Hindlimb muscle (tissue), 1 donor: ENCODE measurements around the gene CATSPERZ. TPM values are rescaled to one million over a fixed set of nuclear protein-coding genes. Genes with fewer than 3 reads are reported as not detected.
"Not testable (repeated sequence)": the region's sequence is repeated elsewhere in the genome, so short reads cannot be mapped to it uniquely, and the experiment has no call there.

Experiments used
- DNase-seq: peaks from one replicate; pipeline ENCODE4 v3.0.0-alpha.2; 2013
- polyA plus RNA-seq: library from polyadenylated mRNA; unstranded; fragments of 120-200 nt; gene quantifications from one replicate; pipeline ENCODE4 v1.2.1, GENCODE V29; 2013; ENCODE audit not compliant: insufficient read length

The CATSPERZ gene
- polyA plus RNA-seq, 1 donor = not detected

- peak; percentile 83 for DNase-seq
Measured at GRCh38 chr11:64304316-64305072, 4.3 kb downstream of the CATSPERZ start.

GRCh38 chr11:64305075-64305690 lies 5.0 kb downstream of the CATSPERZ start, which contains the start of gene ESRRA:
Gene ESRRA, plus strand, starts transcription at chr11:64305524. Its CDS starts 1,656 bp downstream, at chr11:64307180.
- peak; percentile 99 for DNase-seq

GRCh38 chr11:64305691-64306562 lies 5.8 kb downstream of the CATSPERZ start:
- no peak for DNase-seq

GRCh38 chr11:64306563-64306875 lies 6.4 kb downstream of the CATSPERZ start:
- DNase-seq = no peak

GRCh38 chr11:64306876-64307622 lies 6.9 kb downstream of the CATSPERZ start:
- no peak for DNase-seq

DNA sequence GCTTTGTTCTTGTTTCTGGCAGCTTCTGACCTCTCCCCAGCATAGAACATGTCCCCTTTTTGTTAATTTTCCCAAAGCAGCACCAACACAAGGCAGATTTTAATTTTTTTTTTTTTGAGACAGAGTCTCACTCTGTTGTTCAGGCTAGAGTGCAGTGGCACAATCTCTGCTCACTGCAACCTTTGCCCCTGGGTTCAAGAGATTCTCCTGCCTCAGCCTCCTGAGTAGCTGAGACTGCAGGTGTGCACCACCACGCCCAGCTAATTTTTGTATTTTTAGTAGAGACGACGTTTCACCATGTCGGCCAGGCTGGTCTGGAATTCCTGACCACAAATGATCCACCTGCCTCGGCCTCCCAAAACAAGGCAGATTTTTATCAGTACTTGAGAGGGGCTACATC lies 7.6 kb downstream of the CATSPERZ start:
- not testable (repeated sequence) for DNase-seq

- DNase-seq = no peak
Measured at GRCh38 chr11:64312947-64313346, 12.8 kb downstream of the CATSPERZ start.

DNA sequence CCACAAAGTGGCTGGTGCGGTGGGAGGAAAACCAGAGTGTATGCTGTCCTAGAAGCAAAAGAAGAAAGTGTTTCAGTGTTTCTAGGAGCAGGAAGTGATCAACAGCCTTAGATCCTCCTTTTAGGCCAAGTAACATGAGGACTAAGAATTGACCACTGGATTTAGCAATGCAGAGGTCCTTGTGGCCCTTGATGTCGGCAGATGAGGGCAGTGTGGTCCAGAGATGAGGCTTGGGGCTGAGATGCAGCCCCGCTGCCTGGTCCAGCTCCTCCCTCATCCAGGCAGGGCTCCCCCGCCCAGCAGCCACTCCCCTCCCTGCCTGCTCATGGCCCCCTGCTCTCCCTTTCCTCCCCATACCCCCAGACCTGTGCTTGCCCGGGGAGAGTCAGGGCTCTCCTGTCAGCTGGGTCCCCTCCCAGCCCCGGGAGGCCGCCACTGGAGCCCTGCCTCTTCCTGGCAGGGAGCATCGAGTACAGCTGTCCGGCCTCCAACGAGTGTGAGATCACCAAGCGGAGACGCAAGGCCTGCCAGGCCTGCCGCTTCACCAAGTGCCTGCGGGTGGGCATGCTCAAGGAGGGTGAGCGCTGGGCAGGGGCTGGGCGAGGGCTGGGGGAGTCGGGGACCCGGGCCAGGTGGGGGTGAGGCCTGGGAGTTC lies 13.5 kb downstream of the CATSPERZ start:
- no peak for DNase-seq

GRCh38 chr11:64314146-64314804 lies 14.1 kb downstream of the CATSPERZ start:
- DNase-seq = no peak

DNA sequence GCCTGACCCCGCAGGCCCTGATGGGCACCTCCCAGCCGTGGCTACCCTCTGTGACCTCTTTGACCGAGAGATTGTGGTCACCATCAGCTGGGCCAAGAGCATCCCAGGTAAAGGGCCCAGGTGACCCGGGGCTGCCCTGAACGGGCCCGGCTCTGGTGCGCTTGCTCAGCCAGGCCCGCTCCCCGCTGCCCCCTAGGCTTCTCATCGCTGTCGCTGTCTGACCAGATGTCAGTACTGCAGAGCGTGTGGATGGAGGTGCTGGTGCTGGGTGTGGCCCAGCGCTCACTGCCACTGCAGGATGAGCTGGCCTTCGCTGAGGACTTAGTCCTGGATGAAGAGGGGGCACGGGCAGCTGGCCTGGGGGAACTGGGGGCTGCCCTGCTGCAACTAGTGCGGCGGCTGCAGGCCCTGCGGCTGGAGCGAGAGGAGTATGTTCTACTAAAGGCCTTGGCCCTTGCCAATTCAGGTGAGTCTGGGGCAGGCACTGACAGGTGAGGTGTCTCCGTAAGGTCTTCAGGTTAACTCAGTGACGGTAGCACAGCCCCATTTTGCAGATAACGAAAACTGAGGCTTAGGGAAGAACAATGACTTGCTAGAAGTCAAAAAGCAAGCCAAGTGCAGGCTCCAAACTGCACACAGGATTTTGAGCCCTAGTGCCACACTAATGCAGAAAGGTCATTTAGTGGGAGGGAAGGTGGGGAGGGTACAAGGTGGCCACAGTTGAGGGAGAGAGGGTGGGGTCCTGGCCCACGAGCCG lies 14.8 kb downstream of the CATSPERZ start:
- DNase-seq = no peak

DNA sequence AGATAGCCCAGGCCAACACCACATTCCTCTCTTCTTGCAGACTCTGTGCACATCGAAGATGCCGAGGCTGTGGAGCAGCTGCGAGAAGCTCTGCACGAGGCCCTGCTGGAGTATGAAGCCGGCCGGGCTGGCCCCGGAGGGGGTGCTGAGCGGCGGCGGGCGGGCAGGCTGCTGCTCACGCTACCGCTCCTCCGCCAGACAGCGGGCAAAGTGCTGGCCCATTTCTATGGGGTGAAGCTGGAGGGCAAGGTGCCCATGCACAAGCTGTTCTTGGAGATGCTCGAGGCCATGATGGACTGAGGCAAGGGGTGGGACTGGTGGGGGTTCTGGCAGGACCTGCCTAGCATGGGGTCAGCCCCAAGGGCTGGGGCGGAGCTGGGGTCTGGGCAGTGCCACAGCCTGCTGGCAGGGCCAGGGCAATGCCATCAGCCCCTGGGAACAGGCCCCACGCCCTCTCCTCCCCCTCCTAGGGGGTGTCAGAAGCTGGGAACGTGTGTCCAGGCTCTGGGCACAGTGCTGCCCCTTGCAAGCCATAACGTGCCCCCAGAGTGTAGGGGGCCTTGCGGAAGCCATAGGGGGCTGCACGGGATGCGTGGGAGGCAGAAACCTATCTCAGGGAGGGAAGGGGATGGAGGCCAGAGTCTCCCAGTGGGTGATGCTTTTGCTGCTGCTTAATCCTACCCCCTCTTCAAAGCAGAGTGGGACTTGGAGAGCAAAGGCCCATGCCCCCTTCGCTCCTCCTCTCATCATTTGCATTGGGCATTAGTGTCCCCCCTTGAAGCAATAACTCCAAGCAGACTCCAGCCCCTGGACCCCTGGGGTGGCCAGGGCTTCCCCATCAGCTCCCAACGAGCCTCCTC lies 15.7 kb downstream of the CATSPERZ start:
- DNase-seq = not testable (repeated sequence)

GRCh38 chr11:64316672-64317324 lies 16.6 kb downstream of the CATSPERZ start:
- DNase-seq = no peak

- DNase-seq = peak; percentile 96
Measured at GRCh38 chr11:64317325-64317960, 17.3 kb downstream of the CATSPERZ start, which contains the start of gene TRMT112. Gene TRMT112, minus strand, starts transcription at chr11:64317559. Its CDS starts 33 bp downstream, at chr11:64317526.

- peak; percentile 97 for DNase-seq
Measured at GRCh38 chr11:64317961-64318765, 18.0 kb downstream of the CATSPERZ start, which contains the start of gene PRDX5. Gene PRDX5, plus strand, starts transcription at chr11:64318121. Its CDS starts 95 bp downstream, at chr11:64318216.

DNA sequence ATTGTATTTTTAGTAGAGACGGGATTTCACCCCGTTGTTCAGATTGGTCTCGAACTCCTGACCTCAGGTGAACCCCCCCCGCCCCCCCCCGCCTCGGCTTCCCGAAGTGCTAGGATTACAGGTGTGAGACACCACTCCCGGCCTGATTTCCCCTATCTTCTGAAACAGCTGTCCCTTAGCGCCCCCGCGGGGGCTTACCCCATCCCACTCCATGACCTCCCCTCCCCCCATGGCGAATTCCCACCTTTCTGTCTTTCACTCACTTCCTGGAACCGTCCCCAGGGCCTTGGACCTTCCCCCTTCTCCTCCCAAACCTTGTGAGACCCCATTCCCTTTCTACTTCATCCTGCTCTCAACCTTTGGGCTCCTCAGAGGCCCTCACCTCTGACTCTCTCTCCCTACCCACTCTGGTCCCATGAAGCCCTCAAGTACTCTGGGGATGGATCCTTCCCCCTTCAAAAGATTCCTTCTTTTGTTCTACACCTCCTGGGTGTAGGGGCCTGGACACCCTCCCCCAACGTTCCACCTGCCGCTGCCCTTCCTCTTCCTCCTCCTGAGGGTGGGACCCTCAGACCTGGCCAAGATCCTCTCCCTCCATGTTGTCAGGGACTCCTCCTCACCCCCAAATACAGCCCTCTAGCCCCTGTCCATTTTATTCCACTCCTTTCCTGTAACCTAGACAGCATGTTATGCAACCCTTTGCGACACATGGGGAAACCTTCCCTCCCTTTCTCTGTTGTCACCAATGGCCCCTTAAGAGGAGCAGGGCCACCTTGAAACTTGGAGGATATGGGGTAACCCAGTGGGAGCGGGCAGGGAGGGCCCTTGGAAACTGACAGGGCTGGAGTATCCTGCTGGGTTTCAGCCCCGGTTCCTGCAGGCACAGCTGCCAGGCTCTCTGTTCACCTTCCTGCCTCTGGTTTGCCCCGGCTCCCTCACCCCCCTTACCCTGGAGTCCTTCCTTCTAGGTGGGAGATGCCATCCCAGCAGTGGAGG lies 18.9 kb downstream of the CATSPERZ start:
- DNase-seq = no peak

- no peak for DNase-seq
Measured at GRCh38 chr11:64320556-64320955, 20.4 kb downstream of the CATSPERZ start.
